CD4-positive, alpha-beta T cell (primary cell): ENCODE data around the gene ASTN2. TPM values are rescaled to one million over a fixed set of nuclear protein-coding genes. Genes with fewer than 3 reads are reported as not detected.

Experiments used
- ATAC-seq: fragments of 200-7000 bp; cut with Tn5 transposase; one replicate; pipeline ENCODE4 v1.10.0; 2022; ENCODE audit warnings: mild to moderate bottlenecking; ENCODE audit not compliant: poor library complexity
- CTCF ChIA-PET: fragments of 350-600 bp; sonication (Branson Sonifier 250); formaldehyde crosslinking; loops from one replicate; lab custom pipeline; 2021; ENCODE audit warnings: antibody characterized with exemption, inconsistent platforms; lab: Charles Lee
- POLR2A ChIA-PET: fragments of 350-600 bp; sonication (Branson Sonifier 250); formaldehyde crosslinking; loops from one replicate; lab custom pipeline; 2021; ENCODE audit warnings: antibody characterized with exemption, inconsistent platforms; lab: Charles Lee
- DNase-seq, 14 experiments: peaks; one replicate each; pipeline ENCODE4 v3.0.0-alpha.2; 2013 to 2020; ENCODE audit warnings: mixed read lengths in 2 of 14
- H3K27ac ChIP-seq, 2 donors: one replicate each; pipeline versions ENCODE4 v1.5.1 to v1.7.0; 2013; ENCODE audit warnings: low read length in 2 of 2, low read depth in 1 of 2, mild to moderate bottlenecking in 1 of 2
- H3K27me3 ChIP-seq, 2 experiments: 1 replicate in 1 of 2; 2 replicates in 1 of 2; pipeline versions ENCODE4 v1.6.1 to v1.7.0; 2013; ENCODE audit warnings: low read length in 2 of 2, control low read depth in 1 of 2, mild to moderate bottlenecking in 1 of 2, moderate library complexity in 1 of 2; ENCODE audit not compliant: insufficient read depth in 2 of 2, control insufficient read depth in 1 of 2
- H3K36me3 ChIP-seq: one replicate; pipeline ENCODE4 v1.6.1; 2013; ENCODE audit warnings: low read length, control low read depth; ENCODE audit not compliant: insufficient read depth
- H3K4me1 ChIP-seq: one replicate; pipeline ENCODE4 v1.6.1; 2013; ENCODE audit warnings: low read length, control low read depth; ENCODE audit not compliant: insufficient read depth
- H3K4me3 ChIP-seq: one replicate; pipeline ENCODE4 v1.5.1; 2013; ENCODE audit warnings: mild to moderate bottlenecking, low read length, moderate library complexity
- H3K9me3 ChIP-seq, 2 experiments: 1 replicate in 1 of 2; 2 replicates in 1 of 2; pipeline versions ENCODE4 v1.6.1 to v1.7.0; 2013; ENCODE audit warnings: low read length in 2 of 2, mild to moderate bottlenecking in 2 of 2, control low read depth in 1 of 2, moderate library complexity in 1 of 2; ENCODE audit not compliant: control insufficient read depth in 1 of 2, insufficient read depth in 1 of 2
- H3K27ac Mint-ChIP-seq: one replicate; pipeline ENCODE4 v1.8.0; 2020; ENCODE audit warnings: mixed read lengths
- H3K27me3 Mint-ChIP-seq: one replicate; pipeline ENCODE4 v1.8.0; 2021; ENCODE audit warnings: mixed read lengths
- H3K36me3 Mint-ChIP-seq: one replicate; pipeline ENCODE4 v1.8.0; 2021; ENCODE audit warnings: low read depth, mixed read lengths
- H3K4me1 Mint-ChIP-seq: one replicate; pipeline ENCODE4 v1.8.0; 2021; ENCODE audit warnings: low read depth, mixed read lengths
- H3K4me3 Mint-ChIP-seq: one replicate; pipeline ENCODE4 v1.8.0; 2020; ENCODE audit warnings: mild to moderate bottlenecking, mixed read lengths
- H3K9me3 Mint-ChIP-seq: one replicate; pipeline ENCODE4 v1.8.0; 2020; ENCODE audit warnings: mixed read lengths
- CTCF ChIP-seq: fragments of 200-600 bp; IDR thresholded peaks from one replicate; pipeline ENCODE4 v1.8.0; 2022; ENCODE audit warnings: antibody characterized with exemption, mild to moderate bottlenecking
- intact Hi-C, 2 experiments: fragments of 100-400 bp; cut with DNase I in 1 of 2; cut with micrococcal nuclease in 1 of 2; formaldehyde crosslinking; loops; one replicate each; pipeline versions ENCODE4 v1.15.1 to v1.9.0; 2023 to 2025; cut with DNase I, micrococcal nuclease
- total RNA-seq, 174 experiments: library from RNA in 2 of 174; stranded (reverse) in 2 of 174; gene quantifications; one replicate each; pipeline ENCODE4 v1.2.3 and lab custom pipeline; 2021 to 2026

The ASTN2 gene
- total RNA-seq, 2 experiments from 2014 or later: 2.3 to 2.4 TPM

- TF ChIP-seq CTCF: no peak
- intact Hi-C loops: no loop called here
- Mint-ChIP-seq H3K9me3 (no peaks in the 10 kb centered on the region), H3K27me3 (no peaks in the 10 kb centered on the region), H3K36me3 (peaks cover 41% of the 10 kb centered on the region), H3K27ac (no peak overlapping the region), H3K4me3 (no peak overlapping the region), H3K4me1 (no peaks in the 10 kb centered on the region)
- DNase-seq (no peak), ATAC-seq (no peak)
- Histone ChIP-seq H3K4me1 (no peaks in the 10 kb centered on the region), H3K36me3 (no peaks in the 10 kb centered on the region), H3K4me3 (no peak overlapping the region), H3K9me3 (peaks cover 0 to under 1% of the 10 kb centered on the region in 2 experiments), H3K27me3 (no peaks in the 10 kb centered on the region), H3K27ac (no peak overlapping the region)
- CTCF ChIA-PET: no interaction called here
- POLR2A ChIA-PET: no interaction called here
Observed at GRCh38 chr9:116605060-116605459, 809.8 kb downstream of the ASTN2 start.

- ATAC-seq (no peak), DNase-seq (no peak)
- no peak overlapping the region for H3K4me3 Mint-ChIP-seq
- Histone ChIP-seq H3K36me3 (no peaks in the 10 kb centered on the region), H3K27ac (no peak overlapping the region), H3K4me1 (no peaks in the 10 kb centered on the region), H3K4me3 (no peak overlapping the region), H3K9me3 (no peaks in the 10 kb centered on the region), H3K27me3 (no peaks in the 10 kb centered on the region)
- H3K36me3 Mint-ChIP-seq: peaks cover 38% of the 10 kb centered on the region
- no peaks in the 10 kb centered on the region for H3K27me3 Mint-ChIP-seq
- H3K27ac Mint-ChIP-seq: no peak overlapping the region
- no peak for TF ChIP-seq CTCF
- POLR2A ChIA-PET: no interaction called here
- H3K9me3 Mint-ChIP-seq: no peaks in the 10 kb centered on the region
- intact Hi-C loops: no loop called here
- H3K4me1 Mint-ChIP-seq: no peaks in the 10 kb centered on the region
- CTCF ChIA-PET: no interaction called here
Observed at GRCh38 chr9:116604251-116604650, 810.6 kb downstream of the ASTN2 start.

GRCh38 chr9:116599342-116599884 is 815.4 kb downstream of the ASTN2 start:
- no peaks in the 10 kb centered on the region for H3K9me3 ChIP-seq
- peaks cover 17% of the 10 kb centered on the region for H3K36me3 Mint-ChIP-seq
- H3K4me1 ChIP-seq: no peaks in the 10 kb centered on the region
- no peaks in the 10 kb centered on the region for H3K4me1 Mint-ChIP-seq
- no peak overlapping the region for H3K27ac Mint-ChIP-seq
- no peak overlapping the region for H3K27ac ChIP-seq
- H3K9me3 Mint-ChIP-seq: no peaks in the 10 kb centered on the region
- no peaks in the 10 kb centered on the region for H3K27me3 Mint-ChIP-seq
- no peak overlapping the region for H3K4me3 ChIP-seq
- POLR2A ChIA-PET: no interaction called here
- H3K4me3 Mint-ChIP-seq: no peak overlapping the region
- no peak for TF ChIP-seq CTCF
- CTCF ChIA-PET: no interaction called here
- DNase-seq (no peak), ATAC-seq (no peak)
- no peaks in the 10 kb centered on the region for H3K36me3 ChIP-seq
- intact Hi-C loops: no loop called here
- no peaks in the 10 kb centered on the region for H3K27me3 ChIP-seq
